ENCODE data around the gene SIDT1.

SIDT1 gene

GRCh38 chr3:113551820-113552219, 19.5 kb downstream of the SIDT1 start:
- Histone ChIP-seq H3K36me3 (ENCODE audit: low read depth) (no peaks in the 10 kb centered on the region), H3K27me3 (ENCODE audit: insufficient read depth, poor library complexity, severe bottlenecking) (no peaks in the 10 kb centered on the region), H3K4me3 (ENCODE audit: severe bottlenecking) (no peak overlapping the region), H3K27ac (ENCODE audit: poor library complexity, severe bottlenecking) (no peak overlapping the region), H3K4me1 (ENCODE audit: insufficient read depth, poor library complexity, severe bottlenecking) (peaks cover under 1% of the 10 kb centered on the region), H3K9me3 (ENCODE audit: severe bottlenecking) (no peaks in the 10 kb centered on the region)
- DNase-seq (ENCODE audit: low spot score) = no peak
- peak; percentile 11 for TF ChIP-seq CTCF (IDR thresholded peaks at IDR 0.05; ENCODE audit: poor library complexity, severe bottlenecking)
- no peak for ATAC-seq (ENCODE audit: low read depth)

GRCh38 chr3:113552851-113553250, 20.5 kb downstream of the SIDT1 start:
- Histone ChIP-seq H3K4me1 (ENCODE audit: insufficient read depth, poor library complexity, severe bottlenecking) (peaks cover 10% of the 10 kb centered on the region), H3K9me3 (ENCODE audit: severe bottlenecking) (no peaks in the 10 kb centered on the region), H3K27ac (ENCODE audit: poor library complexity, severe bottlenecking) (no peak overlapping the region), H3K36me3 (ENCODE audit: low read depth) (no peaks in the 10 kb centered on the region), H3K27me3 (ENCODE audit: insufficient read depth, poor library complexity, severe bottlenecking) (no peaks in the 10 kb centered on the region), H3K4me3 (ENCODE audit: severe bottlenecking) (no peak overlapping the region)
- TF ChIP-seq CTCF (IDR thresholded peaks at IDR 0.05; ENCODE audit: poor library complexity, severe bottlenecking) = peak; percentile 19
- ATAC-seq (ENCODE audit: low read depth) = peak; percentile 47; the same call in 1 of the 3 replicates
- DNase-seq (ENCODE audit: low spot score) = no peak

GRCh38 chr3:113555138-113555537, 22.8 kb downstream of the SIDT1 start:
- peaks cover 10% of the 10 kb centered on the region for H3K4me1 ChIP-seq (ENCODE audit: insufficient read depth, poor library complexity, severe bottlenecking)

GRCh38 chr3:113556316-113556945, 24.1 kb downstream of the SIDT1 start:
- Histone ChIP-seq H3K27me3 (ENCODE audit: insufficient read depth, poor library complexity, severe bottlenecking) (no peaks in the 10 kb centered on the region), H3K4me1 (ENCODE audit: insufficient read depth, poor library complexity, severe bottlenecking) (peaks cover 20% of the 10 kb centered on the region)
- no peak for ATAC-seq (ENCODE audit: low read depth)

More at GRCh38 chr3:113555138-113555537, 22.8 kb downstream of the SIDT1 start:
- H3K9me3 ChIP-seq (ENCODE audit: severe bottlenecking) = peaks cover 2% of the 10 kb centered on the region
- ATAC-seq (ENCODE audit: low read depth) (no peak), DNase-seq (ENCODE audit: low spot score) (no peak)
- no peak overlapping the region for H3K4me3 ChIP-seq (ENCODE audit: severe bottlenecking)
- H3K36me3 ChIP-seq (ENCODE audit: low read depth) = no peaks in the 10 kb centered on the region
- H3K27me3 ChIP-seq (ENCODE audit: insufficient read depth, poor library complexity, severe bottlenecking) = no peaks in the 10 kb centered on the region
- no peak overlapping the region for H3K27ac ChIP-seq (ENCODE audit: poor library complexity, severe bottlenecking)
- no peak for TF ChIP-seq CTCF (IDR thresholded peaks at IDR 0.05; ENCODE audit: poor library complexity, severe bottlenecking)

More at GRCh38 chr3:113556316-113556945, 24.1 kb downstream of the SIDT1 start:
- Histone ChIP-seq H3K4me3 (ENCODE audit: severe bottlenecking) (no peak overlapping the region), H3K9me3 (ENCODE audit: severe bottlenecking) (peaks cover 2% of the 10 kb centered on the region), H3K27ac (ENCODE audit: poor library complexity, severe bottlenecking) (peak overlapping the region; percentile 37), H3K36me3 (ENCODE audit: low read depth) (no peaks in the 10 kb centered on the region)
- TF ChIP-seq CTCF (IDR thresholded peaks at IDR 0.05; ENCODE audit: poor library complexity, severe bottlenecking) = no peak
- DNase-seq (ENCODE audit: low spot score) = no peak
